HG03342 (cell line): ENCODE data around the gene SLC25A17.
"Not testable (repeated sequence)": the region's sequence is repeated elsewhere in the genome, so short reads cannot be mapped to it uniquely, and the experiment has no call there.

Source experiments
- ATAC-seq: cut with Tn5 transposase; IDR thresholded peaks from one replicate; pipeline ENCODE4 v1.9.1; 2021; ENCODE audit warnings: mild to moderate bottlenecking, moderate library complexity; ENCODE audit not compliant: unreplicated experiment

The SLC25A17 gene

DNA sequence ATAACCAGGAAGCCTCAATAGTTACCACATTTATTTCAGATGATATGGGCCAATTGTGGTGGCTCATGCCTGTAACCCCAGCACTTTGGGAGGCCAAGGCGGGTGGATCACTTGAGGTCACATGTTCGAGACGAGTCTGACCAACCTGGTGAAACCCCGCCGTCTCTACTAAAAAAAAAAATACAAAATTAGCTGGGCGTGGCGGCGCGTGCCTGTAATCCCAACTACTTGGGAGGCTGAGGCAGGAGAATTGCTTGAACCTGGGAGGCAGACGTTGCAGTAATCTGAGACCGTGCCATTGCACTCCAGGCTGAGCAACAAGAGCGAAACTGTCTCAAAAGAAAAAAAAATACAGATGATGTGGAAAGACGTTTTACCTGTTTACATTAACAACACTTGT is 60.3 kb downstream of the SLC25A17 start:
- not testable (repeated sequence) for ATAC-seq

DNA sequence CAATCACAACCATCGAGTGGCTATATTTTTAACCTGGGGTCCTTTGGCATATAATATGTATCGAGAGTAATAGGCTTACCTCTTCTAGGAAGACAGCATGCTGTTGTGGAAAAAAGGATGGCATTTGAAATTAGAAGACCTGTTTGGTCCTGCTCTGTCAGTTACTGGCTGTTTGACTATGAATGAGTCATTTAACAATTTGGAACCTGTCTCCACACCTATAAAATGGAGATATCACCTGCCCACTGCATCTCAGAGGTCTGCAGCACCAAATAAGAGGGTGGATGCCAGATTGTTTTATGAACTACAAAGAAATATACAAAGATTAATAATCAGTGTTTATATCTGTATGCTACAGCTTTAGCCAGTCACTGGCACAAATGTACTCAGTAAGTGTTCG is 60.8 kb downstream of the SLC25A17 start:
- no peak for ATAC-seq

DNA sequence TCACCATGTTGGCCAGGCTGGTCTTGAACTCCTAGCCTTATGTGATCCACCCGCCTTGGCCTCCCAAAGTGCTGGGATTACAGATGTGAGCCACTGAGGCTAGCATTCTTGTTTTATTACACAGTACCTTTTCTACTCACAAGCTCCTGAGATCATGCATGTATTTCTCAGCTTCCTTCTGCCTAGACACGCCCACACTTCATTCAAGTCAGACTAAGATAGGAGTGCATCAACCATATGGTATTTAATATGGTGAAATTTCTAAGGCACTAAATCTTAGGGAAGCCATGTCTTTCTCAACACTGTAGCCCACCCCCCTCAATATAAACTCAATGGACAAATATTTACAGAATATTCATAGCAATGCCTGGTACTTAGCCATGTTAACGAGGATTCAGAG is 62.1 kb downstream of the SLC25A17 start:
- no peak for ATAC-seq

DNA sequence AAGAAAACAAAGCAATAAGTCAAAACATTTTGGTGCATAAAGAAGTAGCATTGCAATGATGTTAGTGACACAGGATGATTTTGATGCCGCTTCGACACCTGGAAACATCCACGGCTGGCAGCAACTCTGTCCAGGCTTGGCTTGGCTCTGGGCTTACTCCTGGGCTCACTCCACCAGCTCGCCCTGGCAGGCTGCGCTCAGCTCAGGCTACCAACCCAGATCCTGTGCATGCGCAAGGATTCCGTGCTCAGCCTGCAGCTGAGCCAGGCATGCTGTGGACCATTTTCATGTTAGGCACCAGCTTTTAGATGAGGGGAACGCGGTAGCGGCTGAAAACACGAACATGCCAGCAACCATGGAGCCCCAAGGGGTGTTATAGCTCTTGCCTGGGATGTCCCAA is 66.0 kb downstream of the SLC25A17 start:
- ATAC-seq: no peak

GRCh38 chr22:40751250-40751649 is 67.9 kb downstream of the SLC25A17 start:
- ATAC-seq: no peak

GRCh38 chr22:40749829-40750228 is 69.3 kb downstream of the SLC25A17 start:
- ATAC-seq: no peak

GRCh38 chr22:40748388-40749355 is 70.5 kb downstream of the SLC25A17 start:
- no peak for ATAC-seq

DNA sequence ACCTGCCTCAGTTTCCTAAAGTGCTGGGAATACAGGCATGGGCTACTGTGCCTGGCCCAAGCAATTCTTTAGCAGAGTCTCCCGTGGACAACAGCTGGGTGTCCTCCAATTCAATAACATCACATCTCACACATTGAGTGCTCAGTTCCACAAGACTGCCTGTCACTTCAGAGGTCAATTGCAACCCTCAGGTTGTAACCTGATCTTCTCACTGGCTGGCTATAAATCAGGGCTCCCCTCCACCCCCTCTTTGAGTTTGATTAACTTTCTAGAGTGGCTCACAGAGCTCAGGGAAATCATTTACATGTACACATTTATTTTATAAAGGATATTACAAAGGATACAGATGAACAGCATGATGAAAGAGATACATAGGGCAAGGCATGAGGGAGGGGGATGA is 71.8 kb downstream of the SLC25A17 start:
- no peak for ATAC-seq

GRCh38 chr22:40746428-40747220 is 72.5 kb downstream of the SLC25A17 start:
- no peak for ATAC-seq

- ATAC-seq: no peak
These were observed 75.4 kb downstream of the SLC25A17 start for GRCh38 chr22:40743768-40744167.

DNA sequence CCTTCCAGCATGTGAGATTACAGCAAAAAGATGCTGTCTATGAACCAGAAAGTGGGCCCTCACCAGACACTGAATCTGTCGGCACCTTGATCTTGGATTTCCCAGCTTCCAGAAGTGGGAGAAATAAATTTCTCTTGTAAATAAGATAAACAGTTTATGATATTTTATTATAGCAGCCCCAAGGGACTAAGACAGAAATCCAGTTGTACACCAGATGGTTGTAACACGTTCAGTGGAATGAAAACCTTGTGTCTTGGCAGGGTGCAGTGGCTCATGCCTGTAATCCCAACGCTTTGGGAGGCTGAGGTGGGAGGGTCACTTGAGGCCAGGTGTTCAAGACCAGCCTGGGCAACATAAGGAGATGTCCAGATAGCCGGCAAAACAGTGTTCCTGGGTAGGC is 78.0 kb downstream of the SLC25A17 start:
- no peak for ATAC-seq

- ATAC-seq: no peak
These were observed 79.4 kb downstream of the SLC25A17 start for GRCh38 chr22:40739721-40740120.

GRCh38 chr22:40733919-40734318 is 85.2 kb downstream of the SLC25A17 start:
- no peak for ATAC-seq

GRCh38 chr22:40732999-40733292 is 86.2 kb downstream of the SLC25A17 start:
- no peak for ATAC-seq

- ATAC-seq: no peak
These were observed 89.9 kb downstream of the SLC25A17 start for GRCh38 chr22:40729284-40729683.

DNA sequence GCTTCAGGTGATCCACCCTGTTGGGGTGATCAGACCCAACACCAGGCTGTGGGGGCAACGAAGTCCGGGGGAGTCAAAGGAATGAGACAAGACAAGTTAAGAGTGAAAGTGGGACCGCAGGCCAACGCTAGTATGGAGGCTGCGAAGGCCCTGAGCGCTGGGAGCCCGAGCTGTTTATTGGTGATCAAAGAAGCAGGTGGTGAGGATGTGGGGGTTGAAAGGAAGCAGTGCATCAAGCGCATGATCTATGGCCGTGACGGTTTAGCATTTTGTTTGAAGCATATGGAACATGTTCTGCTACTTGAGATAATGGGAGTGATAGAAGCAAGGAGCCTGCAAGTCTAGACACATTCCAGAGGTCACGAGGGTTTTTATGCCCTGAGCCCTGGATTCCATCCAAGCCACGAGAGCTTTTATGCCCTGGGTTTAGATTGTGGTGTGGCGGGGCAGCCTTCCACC is 90.4 kb downstream of the SLC25A17 start:
- no peak for ATAC-seq

DNA sequence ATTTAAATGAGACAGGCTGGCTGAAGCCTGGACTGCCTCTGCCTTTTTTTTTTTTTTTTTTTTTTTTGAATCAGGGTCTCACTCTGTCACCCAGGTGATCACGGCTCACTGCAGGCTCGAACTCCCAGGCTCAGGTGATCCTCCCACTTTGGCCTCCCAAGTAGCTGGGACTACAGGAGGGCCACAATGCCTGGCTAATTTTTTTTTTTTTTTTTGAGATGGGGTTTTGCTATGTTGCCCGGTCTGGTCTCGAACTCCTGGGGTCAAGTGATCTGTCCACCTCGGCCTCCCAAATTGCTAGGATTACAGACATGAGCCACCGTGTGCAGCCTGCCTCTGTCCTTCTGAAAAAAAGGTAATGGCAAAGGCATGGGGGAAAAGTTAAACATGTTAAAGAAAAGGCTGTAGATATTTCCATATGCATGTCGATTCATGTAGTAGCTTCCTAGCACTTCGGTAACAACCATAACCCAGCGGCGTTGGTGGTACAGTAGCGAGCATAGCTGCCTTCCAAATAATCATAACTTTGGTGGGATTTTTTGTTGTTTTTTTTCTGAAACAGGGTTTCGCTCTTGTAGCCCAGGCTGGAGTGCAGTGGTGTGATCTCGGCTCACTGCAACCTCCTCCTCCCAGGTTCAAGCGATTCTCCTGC is 91.1 kb downstream of the SLC25A17 start:
- no peak for ATAC-seq

DNA sequence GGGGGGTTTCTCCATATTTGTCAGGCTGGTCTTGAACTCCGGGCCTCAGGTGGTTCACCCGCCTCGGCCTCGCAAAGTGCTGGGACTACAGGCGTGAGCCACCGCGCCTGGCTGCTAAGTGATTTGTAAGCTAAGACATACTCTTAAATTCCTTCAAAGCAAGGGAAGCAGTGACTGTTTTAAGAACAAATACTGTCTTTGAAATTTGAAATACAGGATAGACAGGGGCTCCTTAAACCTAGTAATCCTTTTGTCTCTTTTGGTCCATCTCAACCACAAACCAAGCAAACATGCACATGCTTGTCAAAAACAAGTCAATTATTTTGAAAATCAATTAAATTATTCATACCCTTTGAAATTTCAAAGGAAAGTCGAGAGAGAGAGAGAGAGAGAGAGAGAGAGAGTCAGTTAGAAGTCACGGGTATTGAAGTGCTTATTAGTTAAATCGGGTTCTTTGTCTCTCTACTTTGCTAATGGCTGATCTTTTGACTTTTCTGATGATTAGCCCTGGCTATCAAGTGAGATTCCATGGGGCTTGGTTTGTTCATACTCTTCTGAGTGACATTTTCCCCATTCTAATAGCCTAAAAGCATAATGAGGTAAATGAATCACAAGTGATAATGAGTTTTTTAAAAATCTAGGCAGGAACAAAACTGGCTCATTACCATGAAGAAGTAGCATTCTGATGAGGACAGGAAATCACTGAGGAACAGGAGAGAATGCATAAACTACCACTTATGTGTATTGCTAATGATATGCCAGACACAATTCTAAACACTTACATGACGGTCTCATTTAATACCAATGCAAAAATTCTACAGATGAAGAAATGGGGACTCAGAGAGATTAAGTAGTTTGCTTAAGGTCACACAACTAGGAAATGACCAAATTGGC is 91.8 kb downstream of the SLC25A17 start:
- ATAC-seq: no peak

- ATAC-seq: no peak
These were observed 92.6 kb downstream of the SLC25A17 start for GRCh38 chr22:40726514-40726913.

GRCh38 chr22:40723396-40723933 is 95.7 kb downstream of the SLC25A17 start:
- ATAC-seq: no peak
